Measurements from ENCODE around the gene ATP8A2. TPM values are rescaled to one million over a fixed set of nuclear protein-coding genes. Genes with fewer than 3 reads are reported as not detected.

ATP8A2 gene
- polyA plus RNA-seq, 3 donors = not detected

DNA sequence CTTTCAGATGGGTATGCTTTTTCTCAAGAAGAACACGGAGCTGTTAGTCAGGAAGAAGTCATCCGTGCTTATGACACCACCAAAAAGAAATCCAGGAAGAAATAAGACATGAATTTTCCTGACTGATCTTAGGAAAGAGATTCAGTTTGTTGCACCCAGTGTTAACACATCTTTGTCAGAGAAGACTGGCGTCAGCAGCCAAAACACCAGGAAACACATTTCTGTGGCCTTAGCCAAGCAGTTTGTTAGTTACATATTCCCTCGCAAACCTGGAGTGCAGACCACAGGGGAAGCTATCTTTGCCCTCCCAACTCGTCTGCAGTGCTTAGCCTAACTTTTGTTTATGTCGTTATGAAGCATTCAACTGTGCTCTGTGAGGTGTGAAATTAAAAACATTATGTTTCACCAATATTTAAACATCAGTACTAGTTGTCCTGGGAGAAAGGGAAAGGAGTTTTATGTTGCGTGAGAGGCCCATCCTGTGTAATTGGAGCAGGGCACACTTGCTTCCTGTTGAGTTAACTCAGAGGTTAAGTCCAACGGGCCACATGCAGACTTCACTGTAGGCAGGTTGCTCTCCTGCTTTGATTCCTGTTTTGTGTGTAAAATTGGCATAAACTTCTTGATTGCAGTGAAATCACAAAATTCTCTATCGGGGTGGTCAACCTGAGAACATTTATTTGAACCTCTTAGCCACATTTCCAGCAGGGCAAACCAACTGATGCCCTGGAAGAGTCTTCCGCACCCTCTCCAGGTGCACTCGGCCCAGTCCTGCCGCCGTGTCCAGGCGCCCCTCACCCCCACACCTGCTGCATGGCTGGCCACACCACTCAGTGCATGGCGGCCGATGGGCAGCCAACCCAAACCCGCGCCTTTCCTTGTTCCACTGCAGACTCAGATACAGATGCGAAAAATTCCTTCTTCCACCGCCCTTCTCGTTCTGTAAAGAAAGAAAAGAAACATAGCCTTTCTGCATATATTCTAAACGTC is 648.4 kb downstream of the ATP8A2 start:
- Histone ChIP-seq H3K79me2 (ENCODE audit: insufficient read depth, low read length) (no peaks in the 10 kb centered on the region), H3K4me1 (ENCODE audit: control insufficient read depth in 1 of 2, insufficient read depth in 2 of 2, low read length in 2 of 2) (no peaks in the 10 kb centered on the region), H3K27me3 (ENCODE audit: control insufficient read depth in 2 of 2, insufficient read depth in 2 of 2, low read length in 2 of 2) (no peaks in the 10 kb centered on the region), H3K27ac (ENCODE audit: low read depth in 1 of 2, low read length in 2 of 2) (no peak overlapping the region), H3K9me3 (replicated peaks in 1 of 2; ENCODE audit: control insufficient read depth in 1 of 2, insufficient read depth in 1 of 2, low read length in 2 of 2) (no peaks in the 10 kb centered on the region), H4K20me1 (ENCODE audit: insufficient read depth, low read length) (no peaks in the 10 kb centered on the region), H2AFZ (ENCODE audit: insufficient read depth, low read depth, low read length, poor library complexity, severe bottlenecking) (no peak overlapping the region), H3K4me3 (replicated peaks in 1 of 3; ENCODE audit: low read depth in 2 of 3, low read length in 3 of 3) (no peak overlapping the region), H3K4me2 (replicated peaks; ENCODE audit: extremely low read depth, low read length, poor library complexity, severe bottlenecking) (no peak overlapping the region), H3K9ac (ENCODE audit: insufficient read depth, low read length, poor library complexity, severe bottlenecking) (no peak overlapping the region), H3K36me3 (replicated peaks in 1 of 2; ENCODE audit: control insufficient read depth in 1 of 2, insufficient read depth in 2 of 2, low read length in 2 of 2) (no peaks in the 10 kb centered on the region)
- WGBS (ENCODE audit: insufficient coverage) = 81% methylated on average over 15 of the region's 22 CpGs
- H3K4me1 Mint-ChIP-seq = no peaks in the 10 kb centered on the region
- TF ChIP-seq, protein P1, sequence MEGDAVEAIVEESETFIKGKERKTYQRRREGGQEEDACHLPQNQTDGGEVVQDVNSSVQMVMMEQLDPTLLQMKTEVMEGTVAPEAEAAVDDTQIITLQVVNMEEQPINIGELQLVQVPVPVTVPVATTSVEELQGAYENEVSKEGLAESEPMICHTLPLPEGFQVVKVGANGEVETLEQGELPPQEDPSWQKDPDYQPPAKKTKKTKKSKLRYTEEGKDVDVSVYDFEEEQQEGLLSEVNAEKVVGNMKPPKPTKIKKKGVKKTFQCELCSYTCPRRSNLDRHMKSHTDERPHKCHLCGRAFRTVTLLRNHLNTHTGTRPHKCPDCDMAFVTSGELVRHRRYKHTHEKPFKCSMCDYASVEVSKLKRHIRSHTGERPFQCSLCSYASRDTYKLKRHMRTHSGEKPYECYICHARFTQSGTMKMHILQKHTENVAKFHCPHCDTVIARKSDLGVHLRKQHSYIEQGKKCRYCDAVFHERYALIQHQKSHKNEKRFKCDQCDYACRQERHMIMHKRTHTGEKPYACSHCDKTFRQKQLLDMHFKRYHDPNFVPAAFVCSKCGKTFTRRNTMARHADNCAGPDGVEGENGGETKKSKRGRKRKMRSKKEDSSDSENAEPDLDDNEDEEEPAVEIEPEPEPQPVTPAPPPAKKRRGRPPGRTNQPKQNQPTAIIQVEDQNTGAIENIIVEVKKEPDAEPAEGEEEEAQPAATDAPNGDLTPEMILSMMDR (IDR thresholded peaks at IDR 0.05) = no peak
- peaks cover 0 to 3% (median 0%) of the 10 kb centered on the region in 7 donors for H3K9me3 Mint-ChIP-seq
- H3K27ac Mint-ChIP-seq = no peak overlapping the region
- H3K4me3 Mint-ChIP-seq = no peak overlapping the region
- peaks cover 2 to 7% (median 4%) of the 10 kb centered on the region in 3 donors for H3K27me3 Mint-ChIP-seq (ENCODE audit: low read depth in 3 of 3)
- intact Hi-C loops (cut with micrococcal nuclease) = no loop called here
- DNase-seq = no peak
- H3K36me3 Mint-ChIP-seq = no peaks in the 10 kb centered on the region

DNA sequence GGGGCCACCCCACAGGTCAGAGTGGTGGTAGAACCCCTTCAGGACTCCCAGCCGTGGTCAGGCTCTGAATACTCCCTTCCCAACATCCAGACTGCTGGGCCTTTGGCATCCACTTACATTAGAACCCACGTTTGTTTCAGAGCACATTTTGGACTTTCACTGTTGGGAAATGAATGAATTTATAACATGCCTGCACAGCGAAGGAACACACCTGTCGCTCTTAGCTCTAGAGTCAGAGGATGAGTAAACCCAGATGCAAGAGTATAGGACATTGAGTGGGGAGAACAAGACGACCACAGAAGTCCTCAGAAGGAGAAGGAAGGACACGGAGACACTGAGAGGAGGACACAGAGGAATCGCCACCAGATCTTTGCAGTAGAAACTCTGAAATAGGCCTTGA is 649.1 kb downstream of the ATP8A2 start:
- no peak overlapping the region for H2AFZ ChIP-seq (ENCODE audit: insufficient read depth, low read depth, low read length, poor library complexity, severe bottlenecking)
- Mint-ChIP-seq H3K4me3 (no peak overlapping the region), H3K27me3 (ENCODE audit: low read depth in 3 of 3) (peaks cover 4 to 11% (median 4%) of the 10 kb centered on the region in 3 donors), H3K36me3 (no peaks in the 10 kb centered on the region), H3K9me3 (no peaks in the 10 kb centered on the region), H3K27ac (no peak overlapping the region), H3K4me1 (no peaks in the 10 kb centered on the region)
- no peaks in the 10 kb centered on the region for H3K79me2 ChIP-seq (ENCODE audit: insufficient read depth, low read length)
- 88% methylated on average over 3 of the region's 7 CpGs for WGBS (ENCODE audit: insufficient coverage)
- no peaks in the 10 kb centered on the region for H3K4me1 ChIP-seq (ENCODE audit: control insufficient read depth in 1 of 2, insufficient read depth in 2 of 2, low read length in 2 of 2)
- intact Hi-C loops (cut with micrococcal nuclease) = no loop called here
- TF ChIP-seq, protein P1 (IDR thresholded peaks at IDR 0.05) = no peak
- H3K36me3 ChIP-seq (replicated peaks in 1 of 2; ENCODE audit: control insufficient read depth in 1 of 2, insufficient read depth in 2 of 2, low read length in 2 of 2) = no peaks in the 10 kb centered on the region
- no peaks in the 10 kb centered on the region for H4K20me1 ChIP-seq (ENCODE audit: insufficient read depth, low read length)
- H3K27me3 ChIP-seq (ENCODE audit: control insufficient read depth in 2 of 2, insufficient read depth in 2 of 2, low read length in 2 of 2) = no peaks in the 10 kb centered on the region
- H3K9me3 ChIP-seq (replicated peaks in 1 of 2; ENCODE audit: control insufficient read depth in 1 of 2, insufficient read depth in 1 of 2, low read length in 2 of 2) = no peaks in the 10 kb centered on the region
- no peak for DNase-seq
- no peak overlapping the region for H3K27ac ChIP-seq (ENCODE audit: low read depth in 1 of 2, low read length in 2 of 2)
- no peak overlapping the region for H3K9ac ChIP-seq (ENCODE audit: insufficient read depth, low read length, poor library complexity, severe bottlenecking)
- no peak overlapping the region for H3K4me3 ChIP-seq (replicated peaks in 1 of 3; ENCODE audit: low read depth in 2 of 3, low read length in 3 of 3)
- H3K4me2 ChIP-seq (replicated peaks; ENCODE audit: extremely low read depth, low read length, poor library complexity, severe bottlenecking) = no peak overlapping the region

Measured in CD14-positive monocyte (primary cell).